ENCODE measurements around the gene DHX57. TPM values are rescaled to one million over a fixed set of nuclear protein-coding genes. Genes with fewer than 3 reads are reported as not detected.

Gene DHX57
- total and polyA plus RNA-seq, 5 donors from 2014 or later = 6.2 to 18.0 (median 7.6) TPM

GRCh38 chr2:38748943-38749804, 126.6 kb downstream of the DHX57 start:
- Histone ChIP-seq H3K27me3 (ENCODE audit: control insufficient read depth, insufficient read depth, low read length) (no peaks in the 10 kb centered on the region), H3K4me1 (ENCODE audit: control insufficient read depth, insufficient read depth, low read length, poor library complexity, severe bottlenecking) (peaks cover 75% of the 10 kb centered on the region), H3K36me3 (ENCODE audit: control insufficient read depth, insufficient read depth, low read length) (peaks cover 56% of the 10 kb centered on the region), H3K4me3 (ENCODE audit: low read depth, low read length) (peak overlapping the region; percentile 94), H3K9me3 (ENCODE audit: control insufficient read depth in 2 of 2, low read length in 2 of 2) (no peaks in the 10 kb centered on the region), H3K27ac (ENCODE audit: insufficient read depth, low read length, poor library complexity, severe bottlenecking) (peak overlapping the region; percentile 98)
- Mint-ChIP-seq H3K27ac (peak overlapping the region; percentile 96 to 99 (median 99)), H3K4me3 (peak overlapping the region; percentile 99), H3K4me1 (peaks cover 37 to 80% (median 69%) of the 10 kb centered on the region in 4 donors), H3K9me3 (peaks cover 0 to 2% (median 0%) of the 10 kb centered on the region in 7 donors), H3K36me3 (peaks cover 63% of the 10 kb centered on the region), H3K27me3 (peaks cover 9% of the 10 kb centered on the region)
- no peak for DNase-seq
- ATAC-seq (ENCODE audit: low read depth in 2 of 2) = no peak

GRCh38 chr2:38748391-38748790, 127.3 kb downstream of the DHX57 start:
- Histone ChIP-seq H3K36me3 (ENCODE audit: control insufficient read depth, insufficient read depth, low read length) (peaks cover 64% of the 10 kb centered on the region), H3K4me1 (ENCODE audit: control insufficient read depth, insufficient read depth, low read length, poor library complexity, severe bottlenecking) (peaks cover 75% of the 10 kb centered on the region), H3K27ac (ENCODE audit: insufficient read depth, low read length, poor library complexity, severe bottlenecking) (peak overlapping the region; percentile 98), H3K9me3 (ENCODE audit: control insufficient read depth in 2 of 2, low read length in 2 of 2) (no peaks in the 10 kb centered on the region), H3K4me3 (ENCODE audit: low read depth, low read length) (peak overlapping the region; percentile 94), H3K27me3 (ENCODE audit: control insufficient read depth, insufficient read depth, low read length) (no peaks in the 10 kb centered on the region)
- Mint-ChIP-seq H3K9me3 (peaks cover 0 to 2% (median 0%) of the 10 kb centered on the region in 7 donors), H3K36me3 (peaks cover 67% of the 10 kb centered on the region), H3K27me3 (peaks cover 9% of the 10 kb centered on the region), H3K4me3 (peak overlapping the region; percentile 81 to 99 (median 99)), H3K27ac (peak overlapping the region; percentile 9 to 99 (median 83)), H3K4me1 (peaks cover 32 to 83% (median 70%) of the 10 kb centered on the region in 4 donors)
- DNase-seq (no peak), ATAC-seq (ENCODE audit: low read depth in 2 of 2) (no peak)

- peaks cover 69% of the 10 kb centered on the region for H3K36me3 ChIP-seq (ENCODE audit: control insufficient read depth, insufficient read depth, low read length)
- peak overlapping the region; percentile 59 to 99 (median 72) for H3K27ac Mint-ChIP-seq
- no peak for ATAC-seq (ENCODE audit: low read depth in 2 of 2)
- H3K27ac ChIP-seq (ENCODE audit: insufficient read depth, low read length, poor library complexity, severe bottlenecking) = peak overlapping the region; percentile 98
- peak overlapping the region; percentile 94 for H3K4me3 ChIP-seq (ENCODE audit: low read depth, low read length)
- peaks cover 75% of the 10 kb centered on the region for H3K4me1 ChIP-seq (ENCODE audit: control insufficient read depth, insufficient read depth, low read length, poor library complexity, severe bottlenecking)
- H3K27me3 Mint-ChIP-seq = peaks cover 9% of the 10 kb centered on the region
- peaks cover 32 to 83% (median 72%) of the 10 kb centered on the region in 4 donors for H3K4me1 Mint-ChIP-seq
- no peak for DNase-seq
- H3K9me3 Mint-ChIP-seq = peaks cover 0 to 2% (median 0%) of the 10 kb centered on the region in 7 donors
- H3K4me3 Mint-ChIP-seq = peak overlapping the region; percentile 81 to 99 (median 99)
- H3K36me3 Mint-ChIP-seq = peaks cover 67% of the 10 kb centered on the region
- no peaks in the 10 kb centered on the region for H3K9me3 ChIP-seq (ENCODE audit: control insufficient read depth in 2 of 2, low read length in 2 of 2)
- no peaks in the 10 kb centered on the region for H3K27me3 ChIP-seq (ENCODE audit: control insufficient read depth, insufficient read depth, low read length)
These were observed 127.9 kb downstream of the DHX57 start for GRCh38 chr2:38747819-38748218.

Other genes starting within 250 kb of the DHX57 start
- gene GALM, start 209.8 kb downstream of the DHX57 start, total RNA-seq = 46.8 TPM
- gene GALM, start 209.8 kb downstream of the DHX57 start, polyA plus RNA-seq = 10 to 100 TPM; 47.5 to 75.2 (median 51.4) TPM
- 584 TPM for gene SRSF7, start 124.6 kb downstream of the DHX57 start, total RNA-seq
- 100 to 1,000 TPM; 186 to 278 (median 203) TPM for gene SRSF7, start 124.6 kb downstream of the DHX57 start, polyA plus RNA-seq
- gene GEMIN6, start 97.7 kb downstream of the DHX57 start, total RNA-seq = 5.1 TPM
- gene GEMIN6, start 97.7 kb downstream of the DHX57 start, polyA plus RNA-seq = 10 to 100 TPM; 13.4 to 20.6 (median 15.3) TPM
- gene MORN2, start within 50 bp of the DHX57 start, total RNA-seq = 1.5 TPM
- 1 to 10 TPM; 4.5 to 8.0 (median 6.3) TPM for gene MORN2, start within 50 bp of the DHX57 start, polyA plus RNA-seq
- gene ARHGEF33, start 13.9 kb upstream of the DHX57 start, total RNA-seq = not detected
- under 1 TPM in 1 of 4 donors, not detected in 3; 0.16 TPM for gene ARHGEF33, start 13.9 kb upstream of the DHX57 start, polyA plus RNA-seq
- 50.4 TPM for gene SOS1, start 245.1 kb upstream of the DHX57 start, total RNA-seq
- 10 to 100 TPM in 3 of 4 donors, 1 to 10 TPM in 1; 5.5 to 15.2 (median 11.9) TPM for gene SOS1, start 245.1 kb upstream of the DHX57 start, polyA plus RNA-seq